ENCODE results near the gene RMI2. TPM values are rescaled to one million over a fixed set of nuclear protein-coding genes. Genes with fewer than 3 reads are reported as not detected.

The RMI2 gene
- total RNA-seq, 1 donor from 2014 or later: 41.3 TPM

DNA sequence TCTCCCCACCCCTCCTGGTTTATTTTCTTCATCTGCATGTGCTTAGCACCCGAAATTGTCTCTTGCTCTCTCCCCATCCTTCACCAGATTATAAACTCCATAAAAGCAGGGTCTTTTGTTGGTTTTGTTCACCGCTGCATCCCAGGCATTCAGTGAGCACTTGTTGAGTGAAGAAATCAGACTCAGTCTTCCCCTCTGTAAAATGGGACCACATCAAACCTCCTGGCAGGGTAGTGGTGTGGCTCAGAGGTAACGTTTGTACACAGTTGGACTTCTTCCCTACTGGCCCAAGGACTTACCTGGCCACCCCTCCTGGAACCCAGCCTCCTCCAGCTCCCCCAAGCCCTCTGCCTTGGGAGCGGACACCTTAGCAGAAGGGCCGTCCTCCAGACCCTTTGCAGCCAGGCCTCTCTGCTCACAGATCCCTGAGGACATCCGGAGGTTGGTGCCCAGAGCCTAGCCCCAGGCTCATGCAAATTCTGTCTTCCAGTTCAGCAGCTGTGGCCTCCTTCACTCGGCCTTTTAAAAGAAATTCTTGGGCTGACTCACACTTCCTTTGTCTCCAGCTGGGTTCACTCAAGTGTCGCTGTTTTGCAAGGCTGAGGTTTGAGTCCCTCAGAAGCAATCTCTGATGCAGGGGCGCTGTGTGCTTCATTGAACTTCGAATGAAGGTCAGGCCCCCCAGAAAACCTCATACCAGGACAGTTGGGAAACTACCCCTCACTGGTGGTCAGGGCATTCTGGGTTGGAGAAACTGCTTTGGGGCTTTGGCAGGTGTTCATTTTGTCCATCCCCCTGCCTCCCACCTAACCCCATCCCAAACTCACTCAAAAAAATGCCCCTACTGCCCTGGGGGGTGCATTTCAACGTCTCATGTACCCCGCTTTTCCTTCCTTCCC lies 16.8 kb upstream of the RMI2 start:
- Mint-ChIP-seq H3K4me1 (ENCODE audit: unreplicated experiment) (peaks cover 21% of the 10 kb centered on the region), H3K27ac (peak overlapping the region; percentile 64), H3K36me3 (no peaks in the 10 kb centered on the region), H3K4me3 (peak overlapping the region; percentile 50), H3K9me3 (no peaks in the 10 kb centered on the region), H3K27me3 (no peaks in the 10 kb centered on the region)
- TF ChIP-seq, protein P1, sequence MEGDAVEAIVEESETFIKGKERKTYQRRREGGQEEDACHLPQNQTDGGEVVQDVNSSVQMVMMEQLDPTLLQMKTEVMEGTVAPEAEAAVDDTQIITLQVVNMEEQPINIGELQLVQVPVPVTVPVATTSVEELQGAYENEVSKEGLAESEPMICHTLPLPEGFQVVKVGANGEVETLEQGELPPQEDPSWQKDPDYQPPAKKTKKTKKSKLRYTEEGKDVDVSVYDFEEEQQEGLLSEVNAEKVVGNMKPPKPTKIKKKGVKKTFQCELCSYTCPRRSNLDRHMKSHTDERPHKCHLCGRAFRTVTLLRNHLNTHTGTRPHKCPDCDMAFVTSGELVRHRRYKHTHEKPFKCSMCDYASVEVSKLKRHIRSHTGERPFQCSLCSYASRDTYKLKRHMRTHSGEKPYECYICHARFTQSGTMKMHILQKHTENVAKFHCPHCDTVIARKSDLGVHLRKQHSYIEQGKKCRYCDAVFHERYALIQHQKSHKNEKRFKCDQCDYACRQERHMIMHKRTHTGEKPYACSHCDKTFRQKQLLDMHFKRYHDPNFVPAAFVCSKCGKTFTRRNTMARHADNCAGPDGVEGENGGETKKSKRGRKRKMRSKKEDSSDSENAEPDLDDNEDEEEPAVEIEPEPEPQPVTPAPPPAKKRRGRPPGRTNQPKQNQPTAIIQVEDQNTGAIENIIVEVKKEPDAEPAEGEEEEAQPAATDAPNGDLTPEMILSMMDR (conservative IDR thresholded peaks at IDR 0.05): no peak
- DNase-seq (ENCODE audit: extremely low spot score, unreplicated experiment): no peak

DNA sequence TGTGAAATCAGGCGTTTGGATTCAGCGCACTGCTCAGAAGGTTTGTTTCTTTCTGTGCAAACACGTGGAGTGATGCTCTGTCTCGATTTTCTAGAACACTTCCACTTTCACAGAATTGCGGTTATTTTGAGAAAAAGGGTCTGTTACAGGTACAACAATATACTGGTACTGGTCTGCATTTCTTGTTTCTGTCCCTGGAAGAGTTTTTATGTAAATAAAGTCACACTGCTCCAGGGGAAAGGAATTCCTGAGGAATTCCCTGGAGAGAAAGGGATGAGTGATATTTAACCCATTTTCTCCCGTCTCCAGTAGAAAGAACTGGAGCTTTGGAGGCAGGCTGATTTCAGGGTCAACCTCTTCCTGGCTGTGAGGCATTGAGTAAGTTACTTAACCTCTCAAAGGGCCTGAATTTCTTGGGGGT lies 16.2 kb upstream of the RMI2 start:
- Mint-ChIP-seq H3K27ac (peak overlapping the region; percentile 64), H3K36me3 (no peaks in the 10 kb centered on the region), H3K9me3 (no peaks in the 10 kb centered on the region), H3K4me3 (peak overlapping the region; percentile 50), H3K4me1 (ENCODE audit: unreplicated experiment) (peaks cover 21% of the 10 kb centered on the region), H3K27me3 (no peaks in the 10 kb centered on the region)
- TF ChIP-seq, protein P1 (conservative IDR thresholded peaks at IDR 0.05): no peak
- DNase-seq (ENCODE audit: extremely low spot score, unreplicated experiment): no peak

DNA sequence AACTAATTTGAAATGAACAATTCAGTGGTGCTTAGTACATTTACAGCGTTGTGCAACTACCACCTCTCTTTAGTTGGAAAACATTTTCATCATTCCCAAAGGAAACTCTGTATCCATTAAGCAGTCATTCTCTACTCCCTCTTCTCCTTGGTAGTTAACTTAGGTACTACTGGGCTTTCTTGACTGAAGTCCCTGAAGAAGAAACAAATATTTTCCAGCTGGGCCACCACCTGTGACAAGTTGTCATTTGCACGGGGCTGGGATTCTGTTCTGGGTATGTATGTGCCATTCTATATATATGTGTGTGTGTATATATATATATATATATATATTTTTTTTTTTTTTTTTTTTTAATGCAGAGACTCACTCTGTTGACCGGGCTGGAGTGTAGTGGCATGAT lies 15.4 kb upstream of the RMI2 start:
- Mint-ChIP-seq H3K9me3 (no peaks in the 10 kb centered on the region), H3K4me3 (no peak overlapping the region), H3K27me3 (no peaks in the 10 kb centered on the region), H3K27ac (no peak overlapping the region), H3K36me3 (no peaks in the 10 kb centered on the region), H3K4me1 (ENCODE audit: unreplicated experiment) (peaks cover 21% of the 10 kb centered on the region)
- DNase-seq (ENCODE audit: extremely low spot score, unreplicated experiment): no peak
- TF ChIP-seq, protein P1 (conservative IDR thresholded peaks at IDR 0.05): no peak

DNA sequence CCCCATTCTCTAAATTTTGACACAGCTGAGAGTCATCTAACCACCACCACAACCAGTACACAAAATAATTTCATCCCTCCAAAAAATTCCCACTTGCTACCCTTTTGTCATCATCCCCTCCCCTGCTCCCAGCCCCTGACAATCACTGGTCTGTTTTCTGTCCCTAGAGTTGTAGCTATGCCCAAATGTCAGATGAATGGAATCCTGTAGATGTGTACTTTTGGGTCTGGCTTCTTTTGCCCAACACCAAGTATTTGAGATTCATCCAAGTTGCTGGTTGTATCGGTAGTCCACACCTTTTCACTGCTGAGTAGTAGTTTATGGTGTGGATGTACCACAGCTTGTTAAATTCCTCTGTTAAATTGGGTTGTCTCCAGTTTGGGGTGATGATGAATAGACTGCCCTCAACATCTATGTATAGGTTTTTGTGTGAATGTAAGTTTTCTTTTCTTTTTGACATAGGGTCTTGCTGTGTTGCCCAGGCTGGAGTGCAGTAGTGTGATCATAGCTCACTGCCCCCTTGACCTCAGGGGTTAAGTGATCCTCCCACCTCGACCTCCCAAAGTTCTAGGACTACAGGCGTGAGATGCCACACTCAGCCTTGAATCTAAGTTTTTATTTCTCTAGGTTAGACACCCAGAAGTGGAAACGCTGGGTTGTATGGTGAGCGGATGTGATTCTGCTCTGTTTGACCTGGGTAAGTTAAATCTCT lies 14.6 kb upstream of the RMI2 start:
- no peak for DNase-seq (ENCODE audit: extremely low spot score, unreplicated experiment)
- TF ChIP-seq, protein P1 (conservative IDR thresholded peaks at IDR 0.05): no peak
- Mint-ChIP-seq H3K27me3 (no peaks in the 10 kb centered on the region), H3K9me3 (no peaks in the 10 kb centered on the region), H3K4me1 (ENCODE audit: unreplicated experiment) (peaks cover 21% of the 10 kb centered on the region), H3K27ac (no peak overlapping the region), H3K36me3 (no peaks in the 10 kb centered on the region), H3K4me3 (no peak overlapping the region)

DNA sequence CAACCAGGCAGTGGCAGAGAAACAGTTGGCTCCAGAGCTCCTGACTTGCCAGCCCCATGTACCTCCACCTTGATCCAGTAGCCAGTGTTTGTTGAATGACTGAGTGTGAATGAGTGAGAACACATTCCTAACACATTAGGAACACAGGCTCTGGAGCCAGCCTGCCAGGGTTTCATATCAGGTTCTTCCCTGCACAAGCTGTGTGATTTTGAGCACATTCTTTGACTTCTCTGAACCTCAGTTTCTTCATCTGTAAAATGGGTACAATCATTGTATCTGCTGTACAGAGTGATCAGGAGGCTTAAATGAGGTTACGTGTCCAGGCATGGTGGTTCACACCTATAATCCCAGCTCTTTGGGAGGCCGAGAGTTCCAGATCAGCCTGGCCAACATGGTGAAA lies 13.3 kb upstream of the RMI2 start:
- TF ChIP-seq, protein P1 (conservative IDR thresholded peaks at IDR 0.05): no peak
- no peaks in the 10 kb centered on the region for H3K27me3 Mint-ChIP-seq

More for the DNA sequence above, 13.3 kb upstream of the RMI2 start:
- H3K4me3 Mint-ChIP-seq: no peak overlapping the region
- H3K27ac Mint-ChIP-seq: no peak overlapping the region
- no peaks in the 10 kb centered on the region for H3K9me3 Mint-ChIP-seq
- no peak for DNase-seq (ENCODE audit: extremely low spot score, unreplicated experiment)
- H3K4me1 Mint-ChIP-seq (ENCODE audit: unreplicated experiment): peaks cover 21% of the 10 kb centered on the region
- no peaks in the 10 kb centered on the region for H3K36me3 Mint-ChIP-seq

All from type B pancreatic cell (in vitro differentiated cells).